ENCODE measurements around the gene FAM187B. TPM values are rescaled to one million over a fixed set of nuclear protein-coding genes. Genes with fewer than 3 reads are reported as not detected.

FAM187B gene
- total and polyA plus RNA-seq, 2 experiments from 2014 or later: 0.23 TPM; not detected in 1

- peak overlapping the region; percentile 74 for H3K4me2 ChIP-seq
- Mint-ChIP-seq H3K4me3 (peak overlapping the region; percentile 95), H3K27ac (peak overlapping the region; percentile 100), H3K4me1 (peaks cover 32% of the 10 kb centered on the region), H3K36me3 (ENCODE audit: low read depth) (peaks cover 31% of the 10 kb centered on the region), H3K9me3 (peaks cover 8% of the 10 kb centered on the region), H3K27me3 (ENCODE audit: insufficient read depth, low read depth, poor library complexity) (peaks cover 20% of the 10 kb centered on the region)
- peak overlapping the region; percentile 83; the same call in 1 of the 2 replicates for H3K4me3 ChIP-seq
- H4K20me1 ChIP-seq (replicated peaks; ENCODE audit: insufficient read depth): peaks cover 20% of the 10 kb centered on the region
- H3K9me2 ChIP-seq (ENCODE audit: insufficient read depth): no peaks in the 10 kb centered on the region
- H3K4me1 ChIP-seq (ENCODE audit: insufficient read depth): peaks cover 12% of the 10 kb centered on the region
- TF ChIP-seq, protein P1, sequence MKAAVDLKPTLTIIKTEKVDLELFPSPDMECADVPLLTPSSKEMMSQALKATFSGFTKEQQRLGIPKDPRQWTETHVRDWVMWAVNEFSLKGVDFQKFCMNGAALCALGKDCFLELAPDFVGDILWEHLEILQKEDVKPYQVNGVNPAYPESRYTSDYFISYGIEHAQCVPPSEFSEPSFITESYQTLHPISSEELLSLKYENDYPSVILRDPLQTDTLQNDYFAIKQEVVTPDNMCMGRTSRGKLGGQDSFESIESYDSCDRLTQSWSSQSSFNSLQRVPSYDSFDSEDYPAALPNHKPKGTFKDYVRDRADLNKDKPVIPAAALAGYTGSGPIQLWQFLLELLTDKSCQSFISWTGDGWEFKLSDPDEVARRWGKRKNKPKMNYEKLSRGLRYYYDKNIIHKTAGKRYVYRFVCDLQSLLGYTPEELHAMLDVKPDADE (IDR thresholded peaks at IDR 0.05): no peak
- TF ChIP-seq, protein P2, sequence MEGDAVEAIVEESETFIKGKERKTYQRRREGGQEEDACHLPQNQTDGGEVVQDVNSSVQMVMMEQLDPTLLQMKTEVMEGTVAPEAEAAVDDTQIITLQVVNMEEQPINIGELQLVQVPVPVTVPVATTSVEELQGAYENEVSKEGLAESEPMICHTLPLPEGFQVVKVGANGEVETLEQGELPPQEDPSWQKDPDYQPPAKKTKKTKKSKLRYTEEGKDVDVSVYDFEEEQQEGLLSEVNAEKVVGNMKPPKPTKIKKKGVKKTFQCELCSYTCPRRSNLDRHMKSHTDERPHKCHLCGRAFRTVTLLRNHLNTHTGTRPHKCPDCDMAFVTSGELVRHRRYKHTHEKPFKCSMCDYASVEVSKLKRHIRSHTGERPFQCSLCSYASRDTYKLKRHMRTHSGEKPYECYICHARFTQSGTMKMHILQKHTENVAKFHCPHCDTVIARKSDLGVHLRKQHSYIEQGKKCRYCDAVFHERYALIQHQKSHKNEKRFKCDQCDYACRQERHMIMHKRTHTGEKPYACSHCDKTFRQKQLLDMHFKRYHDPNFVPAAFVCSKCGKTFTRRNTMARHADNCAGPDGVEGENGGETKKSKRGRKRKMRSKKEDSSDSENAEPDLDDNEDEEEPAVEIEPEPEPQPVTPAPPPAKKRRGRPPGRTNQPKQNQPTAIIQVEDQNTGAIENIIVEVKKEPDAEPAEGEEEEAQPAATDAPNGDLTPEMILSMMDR (conservative IDR thresholded peaks at IDR 0.05; ENCODE audit: low read depth in 2 of 2): no peak
- no peak for TF ChIP-seq NANOG (IDR thresholded peaks at IDR 0.05; ENCODE audit: borderline replicate concordance)
- no peak for TF ChIP-seq ZNF114 (CRISPR knock-in tag; IDR thresholded peaks at IDR 0.05)
- TF ChIP-seq, protein P3, sequence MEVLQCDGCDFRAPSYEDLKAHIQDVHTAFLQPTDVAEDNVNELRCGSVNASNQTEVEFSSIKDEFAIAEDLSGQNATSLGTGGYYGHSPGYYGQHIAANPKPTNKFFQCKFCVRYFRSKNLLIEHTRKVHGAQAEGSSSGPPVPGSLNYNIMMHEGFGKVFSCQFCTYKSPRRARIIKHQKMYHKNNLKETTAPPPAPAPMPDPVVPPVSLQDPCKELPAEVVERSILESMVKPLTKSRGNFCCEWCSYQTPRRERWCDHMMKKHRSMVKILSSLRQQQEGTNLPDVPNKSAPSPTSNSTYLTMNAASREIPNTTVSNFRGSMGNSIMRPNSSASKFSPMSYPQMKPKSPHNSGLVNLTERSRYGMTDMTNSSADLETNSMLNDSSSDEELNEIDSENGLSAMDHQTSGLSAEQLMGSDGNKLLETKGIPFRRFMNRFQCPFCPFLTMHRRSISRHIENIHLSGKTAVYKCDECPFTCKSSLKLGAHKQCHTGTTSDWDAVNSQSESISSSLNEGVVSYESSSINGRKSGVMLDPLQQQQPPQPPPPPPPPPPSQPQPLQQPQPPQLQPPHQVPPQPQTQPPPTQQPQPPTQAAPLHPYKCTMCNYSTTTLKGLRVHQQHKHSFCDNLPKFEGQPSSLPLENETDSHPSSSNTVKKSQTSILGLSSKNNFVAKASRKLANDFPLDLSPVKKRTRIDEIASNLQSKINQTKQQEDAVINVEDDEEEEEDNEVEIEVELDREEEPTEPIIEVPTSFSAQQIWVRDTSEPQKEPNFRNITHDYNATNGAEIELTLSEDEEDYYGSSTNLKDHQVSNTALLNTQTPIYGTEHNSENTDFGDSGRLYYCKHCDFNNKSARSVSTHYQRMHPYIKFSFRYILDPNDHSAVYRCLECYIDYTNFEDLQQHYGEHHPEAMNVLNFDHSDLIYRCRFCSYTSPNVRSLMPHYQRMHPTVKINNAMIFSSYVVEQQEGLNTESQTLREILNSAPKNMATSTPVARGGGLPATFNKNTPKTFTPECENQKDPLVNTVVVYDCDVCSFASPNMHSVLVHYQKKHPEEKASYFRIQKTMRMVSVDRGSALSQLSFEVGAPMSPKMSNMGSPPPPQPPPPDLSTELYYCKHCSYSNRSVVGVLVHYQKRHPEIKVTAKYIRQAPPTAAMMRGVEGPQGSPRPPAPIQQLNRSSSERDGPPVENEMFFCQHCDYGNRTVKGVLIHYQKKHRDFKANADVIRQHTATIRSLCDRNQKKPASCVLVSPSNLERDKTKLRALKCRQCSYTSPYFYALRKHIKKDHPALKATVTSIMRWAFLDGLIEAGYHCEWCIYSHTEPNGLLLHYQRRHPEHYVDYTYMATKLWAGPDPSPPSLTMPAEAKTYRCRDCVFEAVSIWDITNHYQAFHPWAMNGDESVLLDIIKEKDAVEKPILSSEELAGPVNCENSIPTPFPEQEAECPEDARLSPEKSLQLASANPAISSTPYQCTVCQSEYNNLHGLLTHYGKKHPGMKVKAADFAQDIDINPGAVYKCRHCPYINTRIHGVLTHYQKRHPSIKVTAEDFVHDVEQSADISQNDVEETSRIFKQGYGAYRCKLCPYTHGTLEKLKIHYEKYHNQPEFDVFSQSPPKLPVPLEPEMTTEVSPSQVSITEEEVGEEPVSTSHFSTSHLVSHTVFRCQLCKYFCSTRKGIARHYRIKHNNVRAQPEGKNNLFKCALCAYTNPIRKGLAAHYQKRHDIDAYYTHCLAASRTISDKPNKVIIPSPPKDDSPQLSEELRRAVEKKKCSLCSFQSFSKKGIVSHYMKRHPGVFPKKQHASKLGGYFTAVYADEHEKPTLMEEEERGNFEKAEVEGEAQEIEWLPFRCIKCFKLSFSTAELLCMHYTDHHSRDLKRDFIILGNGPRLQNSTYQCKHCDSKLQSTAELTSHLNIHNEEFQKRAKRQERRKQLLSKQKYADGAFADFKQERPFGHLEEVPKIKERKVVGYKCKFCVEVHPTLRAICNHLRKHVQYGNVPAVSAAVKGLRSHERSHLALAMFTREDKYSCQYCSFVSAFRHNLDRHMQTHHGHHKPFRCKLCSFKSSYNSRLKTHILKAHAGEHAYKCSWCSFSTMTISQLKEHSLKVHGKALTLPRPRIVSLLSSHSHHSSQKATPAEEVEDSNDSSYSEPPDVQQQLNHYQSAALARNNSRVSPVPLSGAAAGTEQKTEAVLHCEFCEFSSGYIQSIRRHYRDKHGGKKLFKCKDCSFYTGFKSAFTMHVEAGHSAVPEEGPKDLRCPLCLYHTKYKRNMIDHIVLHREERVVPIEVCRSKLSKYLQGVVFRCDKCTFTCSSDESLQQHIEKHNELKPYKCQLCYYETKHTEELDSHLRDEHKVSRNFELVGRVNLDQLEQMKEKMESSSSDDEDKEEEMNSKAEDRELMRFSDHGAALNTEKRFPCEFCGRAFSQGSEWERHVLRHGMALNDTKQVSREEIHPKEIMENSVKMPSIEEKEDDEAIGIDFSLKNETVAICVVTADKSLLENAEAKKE (CRISPR knock-in tag; IDR thresholded peaks at IDR 0.05): no peak
- no peak for TF ChIP-seq EZH2phosphoT487 (IDR thresholded peaks at IDR 0.05; ENCODE audit: unreplicated experiment)
- no peak for TF ChIP-seq STAT1 (IDR thresholded peaks at IDR 0.05; ENCODE audit: unreplicated experiment)
- no peak for TF ChIP-seq REST (IDR thresholded peaks at IDR 0.05; ENCODE audit: unreplicated experiment)
- no peak for TF ChIP-seq POLR2AphosphoS5 (IDR thresholded peaks at IDR 0.05; ENCODE audit: low read depth)
- no peak for TF ChIP-seq CREB1 (CRISPR knock-in tag; IDR thresholded peaks at IDR 0.05; ENCODE audit: low read depth)
- no peak for TF ChIP-seq EZH2 (IDR thresholded peaks at IDR 0.05; ENCODE audit: low read depth, unreplicated experiment)
- no peak for TF ChIP-seq JUNB (IDR thresholded peaks at IDR 0.05; ENCODE audit: unreplicated experiment)
- no peak for TF ChIP-seq ZNF331 (CRISPR knock-in tag; IDR thresholded peaks at IDR 0.05; ENCODE audit: low read depth)
- H3F3A ChIP-seq (replicated peaks; ENCODE audit: low read depth): no peaks in the 10 kb centered on the region
- peak overlapping the region; percentile 99; the same call in 1 of the 2 replicates for H3K27ac ChIP-seq (ENCODE audit: low read depth)
- peaks cover 8% of the 10 kb centered on the region for H3K36me3 ChIP-seq (ENCODE audit: insufficient read depth)
- ATAC-seq: no peak
- no peak for DNase-seq (ENCODE audit: low spot score)
- no peak overlapping the region for H2AFZ ChIP-seq
- H3K79me2 ChIP-seq (replicated peaks; ENCODE audit: insufficient read depth): peaks cover 26% of the 10 kb centered on the region
- no peaks in the 10 kb centered on the region for H3K27me3 ChIP-seq (ENCODE audit: insufficient read depth)
These were observed 18.0 kb upstream of the FAM187B start for GRCh38 chr19:35246466-35247092.
